KBM-7 (cell line): Measurements from ENCODE around the gene IRAK2.
"Not testable (repeated sequence)": the region's sequence is repeated elsewhere in the genome, so short reads cannot be mapped to it uniquely, and the experiment has no call there.

Experiments
- DNase-seq: peaks from one replicate; pipeline ENCODE4 v3.0.0-alpha.2; 2015
- in situ Hi-C: fragments of 300-500 bp; cut with MboI; formaldehyde crosslinking; loops from 2 replicates; pipeline ENCODE4 v1.14.3; 2020; ENCODE audit warnings: low sequenced_read_pairs, low pct_unique_long_range_greater_than_20kb, mixed read lengths

IRAK2 gene

DNA sequence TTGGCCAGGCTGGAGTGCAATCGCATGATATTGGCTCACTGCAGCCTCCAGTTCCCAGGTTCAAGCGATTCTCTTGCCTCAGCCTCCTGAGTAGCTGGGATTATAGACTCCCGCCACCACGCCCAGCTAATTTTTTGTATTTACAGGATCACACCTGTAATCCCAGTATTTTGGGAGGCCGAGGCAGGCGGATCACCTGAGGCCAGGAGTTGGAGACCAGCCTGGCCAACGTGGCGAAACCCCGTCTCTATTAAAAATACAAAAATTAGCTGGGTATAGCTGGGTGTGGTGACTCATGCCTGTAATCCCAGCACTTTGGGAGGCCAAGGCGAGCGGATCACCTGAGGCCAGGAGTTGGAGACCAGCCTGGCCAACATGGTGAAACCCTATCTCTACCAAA is 107.8 kb downstream of the IRAK2 start:
- in situ Hi-C loops, DNase-seq: not testable (repeated sequence)

GRCh38 chr3:10272977-10273376 is 108.3 kb downstream of the IRAK2 start:
- in situ Hi-C loops = no loop called here
- DNase-seq = no peak

DNA sequence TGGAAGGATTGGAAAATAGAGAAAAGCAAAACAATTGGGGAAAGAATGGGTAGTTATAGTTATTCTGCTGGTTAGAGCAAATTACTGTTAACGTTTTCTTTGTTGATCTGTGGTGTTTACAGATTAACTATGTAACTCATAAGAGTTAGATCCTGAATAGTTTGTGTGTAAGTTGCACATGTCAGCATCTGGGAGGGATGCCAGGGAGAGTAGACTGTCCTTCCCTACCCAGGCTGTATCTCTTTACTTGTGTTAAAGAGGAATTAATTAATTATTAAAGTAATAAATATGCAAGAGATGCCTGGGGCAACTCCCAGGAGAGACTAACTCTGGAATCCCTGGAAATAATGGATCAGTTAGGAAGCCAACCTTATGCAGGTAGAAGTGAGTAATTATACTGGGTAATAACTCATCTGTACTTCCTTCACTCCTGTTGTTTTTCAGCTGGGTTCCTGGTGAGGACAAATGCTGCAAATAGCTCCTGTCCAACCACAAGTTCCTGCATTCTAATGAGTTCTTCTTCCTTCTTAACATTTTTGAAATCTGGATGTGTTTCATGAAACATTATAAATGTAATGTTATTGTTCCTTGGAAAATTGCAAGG is 109.1 kb downstream of the IRAK2 start:
- DNase-seq = peak; percentile 35
- in situ Hi-C loops = no loop called here

DNA sequence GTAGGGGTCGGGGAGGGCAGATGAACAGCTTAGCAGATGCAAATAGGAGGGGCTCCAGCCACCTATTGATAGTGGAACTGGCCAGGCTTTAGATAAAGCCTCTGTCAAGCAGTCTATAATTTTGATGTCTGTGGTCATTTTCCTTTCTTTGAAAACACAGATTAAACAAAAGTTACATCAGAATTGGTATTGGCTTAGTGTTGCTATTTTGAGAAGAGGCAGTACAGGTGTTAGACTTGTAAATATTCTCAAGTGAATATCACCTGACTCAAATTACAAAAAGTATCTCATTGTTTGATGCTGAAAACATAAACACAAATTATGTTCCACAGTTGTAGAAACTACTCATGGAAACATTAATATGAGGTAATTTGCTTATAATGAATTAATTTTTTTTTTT is 109.9 kb downstream of the IRAK2 start:
- DNase-seq = no peak
- in situ Hi-C loops = no loop called here

DNA sequence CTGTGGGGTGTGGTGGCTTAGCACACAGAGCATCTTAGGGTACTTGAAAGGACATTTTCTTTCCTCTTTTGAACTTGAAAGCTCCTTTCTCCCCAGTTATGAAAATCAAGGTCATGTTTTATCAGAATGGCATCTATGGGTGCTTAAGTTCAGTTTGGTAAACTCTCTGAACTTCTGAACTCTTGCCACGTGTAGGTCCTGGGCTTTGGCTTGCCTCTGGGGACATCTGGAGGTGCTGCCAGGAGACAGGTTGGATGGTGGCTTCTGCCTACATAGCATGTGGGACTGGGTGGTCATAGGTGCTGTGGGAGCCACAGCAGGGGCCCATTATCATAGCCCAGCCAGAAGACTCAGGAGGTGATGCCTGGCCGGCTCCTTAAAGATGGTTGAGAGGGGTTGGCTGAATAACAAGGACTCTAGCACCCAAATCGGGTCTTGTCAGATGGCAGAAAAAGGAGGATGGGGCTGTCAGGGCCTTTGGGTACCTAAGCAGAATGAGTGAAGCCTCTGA is 112.5 kb downstream of the IRAK2 start:
- in situ Hi-C loops = no loop called here

GRCh38 chr3:10278501-10278900 is 113.8 kb downstream of the IRAK2 start:
- in situ Hi-C loops = no loop called here
- DNase-seq = no peak

More for the DNA sequence above, 112.5 kb downstream of the IRAK2 start:
- no peak for DNase-seq

DNA sequence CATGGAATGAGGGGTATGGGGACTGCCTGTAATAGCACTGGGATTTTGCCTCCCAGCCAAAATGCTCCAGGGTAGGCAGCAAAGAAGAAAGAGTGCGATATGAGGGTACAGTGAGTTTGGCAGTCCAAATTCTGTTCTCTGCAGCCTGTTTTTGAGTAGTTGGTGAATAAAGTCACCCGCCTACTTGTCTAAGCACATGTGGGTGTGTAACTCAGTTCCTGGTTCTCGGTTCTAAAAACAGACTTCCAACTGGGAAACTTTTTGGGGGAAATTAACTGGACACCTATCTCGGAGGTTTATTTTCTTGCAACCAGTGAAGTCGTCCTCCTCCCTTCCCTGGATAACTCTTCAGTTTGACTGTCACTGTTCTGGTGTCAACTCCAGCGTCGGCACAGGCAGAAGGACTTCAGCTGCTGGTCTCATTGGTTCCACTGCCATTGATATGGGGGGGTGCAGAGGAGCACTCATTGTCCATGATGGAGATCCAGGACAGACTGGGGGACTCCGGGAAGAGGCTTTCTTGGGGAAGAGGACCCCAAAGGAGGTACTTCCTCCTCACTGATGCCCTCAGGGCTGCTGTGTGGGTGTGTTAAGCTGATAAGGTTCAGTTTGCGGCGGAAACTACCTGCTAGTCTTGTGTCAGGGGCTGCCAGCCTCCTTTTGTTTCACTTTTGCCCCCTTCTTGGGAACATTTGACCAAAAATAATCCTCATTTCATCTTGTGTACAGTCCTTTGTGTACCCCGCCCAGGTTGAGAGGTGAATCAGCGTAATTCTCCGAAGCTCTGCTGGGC is 114.9 kb downstream of the IRAK2 start:
- no peak for DNase-seq
- in situ Hi-C loops = no loop called here

- in situ Hi-C loops = no loop called here
- no peak for DNase-seq
These were observed 115.4 kb downstream of the IRAK2 start for GRCh38 chr3:10280177-10280529.

GRCh38 chr3:10280571-10280970 is 115.9 kb downstream of the IRAK2 start:
- no peak for DNase-seq
- in situ Hi-C loops = no loop called here

GRCh38 chr3:10281951-10282350 is 117.2 kb downstream of the IRAK2 start:
- DNase-seq = no peak
- in situ Hi-C loops = no loop called here

- no peak for DNase-seq
- in situ Hi-C loops = no loop called here
These were observed 118.9 kb downstream of the IRAK2 start for GRCh38 chr3:10283638-10284037.

DNA sequence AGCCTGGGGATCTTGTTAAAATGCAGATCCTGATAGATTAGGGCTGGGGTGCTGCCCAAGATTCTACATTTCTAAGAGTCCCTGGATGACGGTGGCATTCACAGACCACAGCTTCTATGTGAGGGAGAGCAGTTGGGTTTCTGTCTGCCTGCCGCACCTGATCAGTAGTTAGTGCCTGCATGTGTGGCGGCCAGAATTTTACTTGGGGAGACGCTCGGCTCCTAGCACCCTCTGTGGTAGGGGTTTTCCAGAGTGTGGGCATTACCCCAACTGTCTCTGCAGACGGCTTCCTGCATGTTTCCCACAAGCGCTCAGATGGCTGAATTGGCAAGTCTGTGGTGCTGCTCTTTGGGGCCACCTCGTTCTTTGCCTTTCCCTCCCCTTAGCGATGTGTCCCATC is 119.8 kb downstream of the IRAK2 start:
- DNase-seq = no peak
- in situ Hi-C loops = no loop called here

- DNase-seq = no peak
- in situ Hi-C loops = no loop called here
These were observed 120.8 kb downstream of the IRAK2 start for GRCh38 chr3:10285272-10286132.

DNA sequence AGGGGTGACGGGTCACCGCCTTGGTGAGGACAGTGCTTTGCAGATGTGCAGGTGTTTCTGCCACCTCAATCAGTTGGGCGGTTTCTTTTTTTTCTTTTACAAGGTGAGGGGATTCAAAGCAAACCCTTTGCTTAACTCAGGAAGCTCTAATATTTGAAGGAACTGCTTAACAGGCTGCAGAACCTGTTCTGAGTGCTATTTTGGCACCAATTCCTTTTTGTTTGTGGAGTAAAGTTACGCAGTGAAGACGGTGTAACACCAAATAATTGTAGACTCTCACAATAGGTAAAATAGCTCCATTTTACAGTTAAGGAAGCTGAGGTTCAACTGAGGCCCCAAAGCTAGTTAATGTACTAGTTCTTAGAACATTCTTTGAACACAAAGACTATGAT is 121.4 kb downstream of the IRAK2 start:
- no peak for DNase-seq
- in situ Hi-C loops = no loop called here

GRCh38 chr3:10286596-10287295 is 122.0 kb downstream of the IRAK2 start:
- in situ Hi-C loops = no loop called here

GRCh38 chr3:10287936-10288574 is 123.3 kb downstream of the IRAK2 start:
- no peak for DNase-seq
- in situ Hi-C loops = no loop called here

More at GRCh38 chr3:10286596-10287295, 122.0 kb downstream of the IRAK2 start:
- peak; percentile 81 for DNase-seq

DNA sequence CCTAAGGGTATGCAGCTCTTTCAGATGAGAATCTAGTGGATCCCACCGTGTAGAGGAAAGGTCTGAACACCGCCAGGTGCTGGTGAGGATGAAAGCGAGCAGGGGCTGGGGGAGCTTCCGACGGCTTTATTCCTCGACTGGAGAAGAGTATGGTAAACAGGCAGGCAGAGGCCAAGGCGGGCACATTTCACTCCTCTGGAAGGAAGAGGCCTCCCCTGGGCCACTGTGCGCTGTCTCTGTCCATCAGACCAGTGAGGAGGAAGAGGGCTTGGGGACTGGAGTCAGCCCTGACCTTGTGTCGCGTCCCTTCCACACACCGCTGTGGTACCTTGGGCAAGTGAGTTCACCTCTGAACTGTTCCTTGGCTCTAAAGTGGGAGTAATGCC is 123.8 kb downstream of the IRAK2 start:
- no peak for DNase-seq
- in situ Hi-C loops = no loop called here

DNA sequence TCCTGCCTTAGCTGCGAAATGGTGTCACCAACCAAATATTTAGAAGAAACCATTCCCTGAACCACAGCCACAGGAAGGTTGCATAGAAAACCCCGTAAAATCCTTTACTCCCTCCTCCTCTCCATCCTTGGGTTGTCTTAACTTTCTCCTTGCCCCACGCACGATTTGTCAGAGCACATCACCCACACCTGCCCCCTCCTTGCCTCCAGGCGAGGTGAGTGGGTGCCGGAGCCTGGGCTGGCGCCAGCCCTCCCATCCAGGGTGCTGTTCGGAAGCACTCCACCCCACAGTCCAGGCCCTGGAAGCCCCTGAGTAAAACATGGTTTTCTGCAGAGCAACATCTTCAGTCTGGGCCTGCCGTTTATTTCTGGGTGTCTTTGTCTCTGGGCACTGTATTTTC is 124.4 kb downstream of the IRAK2 start:
- in situ Hi-C loops = no loop called here
- DNase-seq = no peak

- in situ Hi-C loops = no loop called here
These were observed 125.2 kb downstream of the IRAK2 start for GRCh38 chr3:10289787-10290355.

More at GRCh38 chr3:10289787-10290355, 125.2 kb downstream of the IRAK2 start:
- no peak for DNase-seq
